MM.1S (cell line): Measurements from ENCODE around the gene ITIH3.

Experiments used
- DNase-seq: peaks from one replicate; pipeline ENCODE4 v3.0.0-alpha.2; 2015
- H2AFZ ChIP-seq: fragments of 300-600 bp; sonication (generic); 2 replicates; pipeline ENCODE4 v1.6.0; 2016; ENCODE audit warnings: antibody characterized with exemption, low read length
- H3F3A ChIP-seq: fragments of 300-600 bp; sonication (generic); 2 replicates; pipeline ENCODE4 v1.6.1; 2016; ENCODE audit warnings: mild to moderate bottlenecking, antibody characterized with exemption, low read length, moderate library complexity, mixed read lengths; ENCODE audit not compliant: insufficient read depth
- H3K27ac ChIP-seq: fragments of 300-600 bp; sonication (generic); 2 replicates; pipeline ENCODE4 v1.5.1; 2016; ENCODE audit warnings: mild to moderate bottlenecking, low read length
- H3K27me3 ChIP-seq: fragments of 300-600 bp; sonication (generic); replicated peaks from 2 replicates; pipeline ENCODE4 v1.6.0; 2016; ENCODE audit warnings: low read length; ENCODE audit not compliant: insufficient read depth
- H3K36me3 ChIP-seq: fragments of 300-600 bp; sonication (generic); replicated peaks from 2 replicates; pipeline ENCODE4 v1.6.1; 2016; ENCODE audit warnings: mild to moderate bottlenecking, low read length, mixed read lengths; ENCODE audit not compliant: insufficient read depth
- H3K4me1 ChIP-seq: fragments of 300-600 bp; sonication (generic); 2 replicates; pipeline ENCODE4 v1.6.1; 2016; ENCODE audit warnings: low read length, mixed read lengths
- H3K4me2 ChIP-seq: fragments of 300-600 bp; sonication (generic); 2 replicates; pipeline ENCODE4 v1.6.0; 2016; ENCODE audit warnings: low read depth, low read length
- H3K4me3 ChIP-seq: fragments of 300-600 bp; sonication (generic); 2 replicates; pipeline ENCODE4 v1.5.1; 2016; ENCODE audit warnings: low read length, mixed read lengths
- H3K79me2 ChIP-seq: fragments of 300-600 bp; sonication (generic); 2 replicates; pipeline ENCODE4 v1.6.1; 2016; ENCODE audit warnings: mixed run types, low read length, mixed read lengths
- H3K9ac ChIP-seq: fragments of 300-600 bp; sonication (generic); 2 replicates; pipeline ENCODE4 v1.6.1; 2016; ENCODE audit warnings: low read length, mixed read lengths
- H3K9me2 ChIP-seq: fragments of 300-600 bp; sonication (generic); replicated peaks from 2 replicates; pipeline ENCODE4 v1.6.1; 2016; ENCODE audit warnings: mild to moderate bottlenecking, low read length, mixed read lengths; ENCODE audit not compliant: insufficient read depth
- H3K9me3 ChIP-seq: fragments of 300-600 bp; sonication (generic); replicated peaks from 2 replicates; pipeline ENCODE4 v1.6.1; 2016; ENCODE audit warnings: mild to moderate bottlenecking, low read length, mixed read lengths; ENCODE audit not compliant: insufficient read depth
- H4K20me1 ChIP-seq: fragments of 300-600 bp; sonication (generic); 2 replicates; pipeline ENCODE4 v1.6.1; 2016; ENCODE audit warnings: mild to moderate bottlenecking, low read length, moderate library complexity, mixed read lengths; ENCODE audit not compliant: insufficient read depth
- CTCF ChIP-seq: fragments of 300-600 bp; sonication (generic); IDR thresholded peaks from 2 replicates; pipeline ENCODE4 v1.5.1; 2016; ENCODE audit warnings: antibody characterized with exemption, low read length, mixed read lengths
- EZH2 ChIP-seq: fragments of 300-600 bp; sonication (generic); optimal IDR thresholded peaks from 2 replicates; pipeline ENCODE3; 2017; ENCODE audit warnings: low read depth, mild to moderate bottlenecking, antibody characterized with exemption, low read length, mixed read lengths
- EZH2phosphoT487 ChIP-seq: fragments of 300-600 bp; sonication (generic); IDR thresholded peaks from 2 replicates; pipeline ENCODE4 v1.6.1; 2018; ENCODE audit warnings: antibody characterized with exemption, low read length

Gene ITIH3

GRCh38 chr3:52810923-52811322, 16.3 kb downstream of the ITIH3 start:
- Histone ChIP-seq H4K20me1 (no peaks in the 10 kb centered on the region), H3K9me2 (no peaks in the 10 kb centered on the region), H3F3A (no peaks in the 10 kb centered on the region), H3K79me2 (no peaks in the 10 kb centered on the region), H2AFZ (no peak overlapping the region), H3K4me3 (no peak overlapping the region), H3K27me3 (no peaks in the 10 kb centered on the region), H3K4me1 (no peaks in the 10 kb centered on the region), H3K9me3 (no peaks in the 10 kb centered on the region), H3K36me3 (no peaks in the 10 kb centered on the region), H3K27ac (no peak overlapping the region), H3K4me2 (no peak overlapping the region), H3K9ac (no peak overlapping the region)
- DNase-seq, result no peak
- TF ChIP-seq CTCF (no peak), EZH2 (no peak), EZH2phosphoT487 (no peak)

- Histone ChIP-seq H3F3A (no peaks in the 10 kb centered on the region), H3K9me3 (no peaks in the 10 kb centered on the region), H3K4me1 (no peaks in the 10 kb centered on the region), H3K36me3 (no peaks in the 10 kb centered on the region), H2AFZ (no peak overlapping the region), H3K9me2 (no peaks in the 10 kb centered on the region), H3K27me3 (no peaks in the 10 kb centered on the region), H3K9ac (no peak overlapping the region), H3K79me2 (no peaks in the 10 kb centered on the region), H3K4me3 (no peak overlapping the region), H4K20me1 (no peaks in the 10 kb centered on the region), H3K27ac (no peak overlapping the region), H3K4me2 (no peak overlapping the region)
- no peak for TF ChIP-seq CTCF
- TF ChIP-seq EZH2phosphoT487, result no peak
- no peak for TF ChIP-seq EZH2
- DNase-seq, result no peak
These were observed 16.9 kb downstream of the ITIH3 start for GRCh38 chr3:52811452-52812011.

GRCh38 chr3:52813810-52814209, 19.2 kb downstream of the ITIH3 start:
- Histone ChIP-seq H3K79me2 (no peaks in the 10 kb centered on the region), H3K9me2 (no peaks in the 10 kb centered on the region), H3K4me2 (no peak overlapping the region), H3K4me3 (no peak overlapping the region), H3F3A (no peaks in the 10 kb centered on the region), H3K36me3 (no peaks in the 10 kb centered on the region), H3K9me3 (no peaks in the 10 kb centered on the region), H3K9ac (no peak overlapping the region), H3K27me3 (no peaks in the 10 kb centered on the region), H3K4me1 (no peaks in the 10 kb centered on the region), H2AFZ (no peak overlapping the region), H3K27ac (no peak overlapping the region), H4K20me1 (no peaks in the 10 kb centered on the region)
- DNase-seq, result no peak
- TF ChIP-seq CTCF, result no peak
- no peak for TF ChIP-seq EZH2phosphoT487
- no peak for TF ChIP-seq EZH2
